ENCODE data around the gene MRC2.

DNA sequence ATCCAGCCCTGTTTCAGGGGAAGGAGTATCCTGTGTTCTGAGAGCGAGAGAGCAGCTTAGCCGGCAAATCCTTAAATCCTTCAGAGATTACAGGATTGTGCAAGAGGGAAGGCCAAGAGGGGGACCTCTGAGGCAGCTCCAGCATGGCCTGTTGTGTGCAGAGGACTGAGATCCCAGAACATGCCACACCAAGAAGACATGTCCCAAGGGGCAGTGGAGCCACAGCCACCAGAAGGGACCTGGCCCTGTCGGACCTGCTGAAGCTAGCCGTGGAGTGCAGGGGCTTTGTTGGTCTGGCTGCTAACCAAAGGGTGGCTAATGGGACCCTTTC, 1.6 kb upstream of the MRC2 start:
- TF ChIP-seq MYC (CRISPR knock-in tag; IDR thresholded peaks at IDR 0.05; ENCODE audit: borderline replicate concordance), result no peak
- no peak for TF ChIP-seq PCBP1 (IDR thresholded peaks at IDR 0.05; ENCODE audit: borderline replicate concordance, low read depth, low read length)
- TF ChIP-seq, protein P1, sequence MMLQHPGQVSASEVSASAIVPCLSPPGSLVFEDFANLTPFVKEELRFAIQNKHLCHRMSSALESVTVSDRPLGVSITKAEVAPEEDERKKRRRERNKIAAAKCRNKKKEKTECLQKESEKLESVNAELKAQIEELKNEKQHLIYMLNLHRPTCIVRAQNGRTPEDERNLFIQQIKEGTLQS (CRISPR knock-in tag; IDR thresholded peaks at IDR 0.05), result no peak

All from HepG2 (cell line).